Activated T-helper 1 cell treated with Interleukin-2 at 50 U/mL for 16 hours (primary cell): ENCODE results near the gene RRP15.

Source experiments
- DNase-seq: peaks from one replicate; pipeline ENCODE4 v3.0.0-alpha.2; 2020; ENCODE audit warnings: low read depth

The RRP15 gene

GRCh38 chr1:218341325-218341724 lies 56.2 kb downstream of the RRP15 start:
- DNase-seq: no peak

- DNase-seq: no peak
These were observed 57.0 kb downstream of the RRP15 start for GRCh38 chr1:218342091-218342490.

- no peak for DNase-seq
These were observed 60.0 kb downstream of the RRP15 start, which contains the start of gene TGFB2 for GRCh38 chr1:218344814-218345672. Gene TGFB2 (plus strand): TSS chr1:218345336. CDS start chr1:218346702, 1,366 bp downstream.

GRCh38 chr1:218345673-218346390 lies 60.7 kb downstream of the RRP15 start:
- no peak for DNase-seq

- no peak for DNase-seq
These were observed 61.5 kb downstream of the RRP15 start for GRCh38 chr1:218346391-218347204.

GRCh38 chr1:218347336-218347722 lies 62.2 kb downstream of the RRP15 start:
- DNase-seq: no peak

GRCh38 chr1:218347723-218348627 lies 62.9 kb downstream of the RRP15 start:
- no peak for DNase-seq

GRCh38 chr1:218348628-218349071 lies 63.6 kb downstream of the RRP15 start:
- no peak for DNase-seq

- DNase-seq: no peak
These were observed 64.4 kb downstream of the RRP15 start for GRCh38 chr1:218349348-218350034.

- no peak for DNase-seq
These were observed 65.0 kb downstream of the RRP15 start for GRCh38 chr1:218350035-218350525.

- no peak for DNase-seq
These were observed 65.7 kb downstream of the RRP15 start for GRCh38 chr1:218350801-218351266.

GRCh38 chr1:218351391-218352074 lies 66.4 kb downstream of the RRP15 start:
- DNase-seq: no peak

GRCh38 chr1:218352075-218352438 lies 67.0 kb downstream of the RRP15 start:
- DNase-seq: no peak

- no peak for DNase-seq
These were observed 68.6 kb downstream of the RRP15 start for GRCh38 chr1:218353656-218354055.

GRCh38 chr1:218355278-218355677 lies 70.2 kb downstream of the RRP15 start:
- no peak for DNase-seq

- DNase-seq: no peak
These were observed 72.3 kb downstream of the RRP15 start for GRCh38 chr1:218357211-218357892.

GRCh38 chr1:218357893-218358232 lies 72.8 kb downstream of the RRP15 start:
- DNase-seq: no peak

GRCh38 chr1:218361298-218362065 lies 76.4 kb downstream of the RRP15 start:
- DNase-seq: no peak
